Activated CD8-positive, alpha-beta memory T cell treated with anti-CD3 and anti-CD28 coated beads for 4 hours (primary cell): ENCODE results near the gene GPS1.

Experiments
- DNase-seq, 2 donors: peaks; one replicate each; pipeline ENCODE4 v3.0.0-alpha.2; 2020; ENCODE audit warnings: low read depth in 2 of 2

Gene GPS1

DNA sequence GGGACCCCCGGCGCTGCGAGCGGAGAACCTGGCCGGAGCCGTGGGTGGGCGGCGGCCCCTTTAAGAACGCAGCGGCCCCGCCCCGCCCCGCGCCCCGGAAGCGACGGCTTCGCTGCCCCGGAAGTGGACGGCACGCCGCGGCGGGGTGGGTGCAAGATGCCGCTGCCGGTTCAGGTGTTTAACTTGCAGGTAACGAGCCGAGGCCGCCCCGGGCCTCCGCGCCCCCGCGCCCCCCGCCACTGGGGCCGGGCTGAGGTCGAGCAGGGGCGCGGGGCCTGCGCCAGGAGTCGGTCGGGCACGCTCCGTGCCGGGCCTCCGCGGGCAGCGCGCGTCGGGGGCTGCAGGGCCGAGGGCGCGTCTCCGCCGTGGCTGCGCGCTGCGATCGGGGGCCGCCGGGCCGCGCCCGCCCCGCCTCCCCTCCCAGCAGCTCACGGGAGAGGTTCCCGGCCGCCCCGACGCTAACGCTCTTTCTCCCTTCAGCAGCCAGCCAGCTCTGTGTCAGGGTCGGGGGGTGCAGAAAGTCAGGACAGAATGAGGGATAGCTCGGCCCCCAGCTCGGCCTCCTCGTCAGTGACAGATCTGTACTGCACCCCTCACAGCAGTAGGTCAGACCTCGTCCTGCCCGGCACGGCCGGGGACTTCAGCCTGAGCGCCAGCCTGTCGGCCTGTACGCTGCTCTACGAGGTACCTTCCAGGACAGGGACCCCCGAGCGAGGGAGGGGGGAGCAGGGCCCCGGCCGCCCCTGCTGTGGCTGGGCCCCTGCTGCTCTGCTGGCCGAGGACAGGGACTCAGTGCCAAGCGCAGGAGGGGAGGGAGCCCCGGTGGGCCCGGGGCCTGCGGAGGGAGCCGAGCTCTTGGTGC lies at the start of gene GPS1, which contains the start of gene RFNG:
GPS1 (plus strand) TSS at position 123 of the 862 bp plus-strand sequence; CDS start at position 157, 34 bp downstream.
RFNG (minus strand) TSS at position 36 of the 862 bp plus-strand sequence. CDS start 45 bp downstream, outside the sequence.
- peak; percentile 58 to 68 for DNase-seq

GRCh38 chr17:82003411-82004381 lies 48.0 kb upstream of the GPS1 start:
- no peak for DNase-seq

DNA sequence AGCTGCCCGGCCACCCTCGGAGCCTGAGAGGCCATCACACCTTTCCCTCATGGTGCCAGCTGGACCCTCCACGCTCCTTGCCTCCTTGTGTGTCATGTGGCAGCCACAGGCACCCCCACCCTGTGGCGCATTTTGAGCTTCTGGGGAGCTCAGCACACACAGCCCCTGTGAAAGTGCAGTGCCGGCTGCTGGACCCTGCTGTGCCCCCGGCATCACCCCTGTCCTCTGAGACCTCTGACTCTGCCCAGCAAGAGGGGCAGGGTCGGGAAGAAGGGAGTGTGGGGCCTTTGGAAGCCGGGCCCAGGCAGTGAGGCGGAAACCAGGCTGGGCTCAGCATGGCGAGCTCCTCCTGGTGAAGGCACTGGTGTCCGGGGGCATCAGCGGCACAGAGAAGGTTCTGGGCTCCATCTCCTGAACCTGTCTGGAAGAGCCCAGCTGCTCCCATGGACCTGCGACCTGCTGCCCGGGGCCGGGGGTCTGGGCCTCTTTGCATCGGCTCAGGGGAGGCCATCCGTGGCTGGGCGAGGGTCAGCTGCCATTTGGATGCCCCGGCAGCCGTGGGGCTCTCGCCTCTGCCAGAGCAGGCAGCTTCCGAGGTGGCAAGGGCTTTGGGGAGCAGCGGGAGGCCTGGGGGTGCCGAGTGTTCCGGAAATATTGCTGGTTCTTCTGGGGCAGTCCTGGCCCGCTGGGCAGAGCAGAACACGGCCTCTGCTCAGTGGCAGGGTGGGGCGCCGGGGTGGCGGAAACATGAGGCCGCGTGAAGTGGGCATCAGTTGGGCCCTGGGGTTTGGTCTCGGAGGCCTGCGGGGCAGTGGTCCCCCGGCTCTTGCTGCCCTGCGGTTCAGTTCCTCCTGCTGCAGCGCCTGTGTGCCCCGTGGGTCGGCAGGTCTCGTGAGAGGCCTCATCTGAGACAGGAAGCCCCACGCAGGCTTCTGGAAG lies 46.9 kb upstream of the GPS1 start:
- no peak for DNase-seq

- no peak for DNase-seq
Observed at GRCh38 chr17:82005701-82006348, 45.9 kb upstream of the GPS1 start.

DNA sequence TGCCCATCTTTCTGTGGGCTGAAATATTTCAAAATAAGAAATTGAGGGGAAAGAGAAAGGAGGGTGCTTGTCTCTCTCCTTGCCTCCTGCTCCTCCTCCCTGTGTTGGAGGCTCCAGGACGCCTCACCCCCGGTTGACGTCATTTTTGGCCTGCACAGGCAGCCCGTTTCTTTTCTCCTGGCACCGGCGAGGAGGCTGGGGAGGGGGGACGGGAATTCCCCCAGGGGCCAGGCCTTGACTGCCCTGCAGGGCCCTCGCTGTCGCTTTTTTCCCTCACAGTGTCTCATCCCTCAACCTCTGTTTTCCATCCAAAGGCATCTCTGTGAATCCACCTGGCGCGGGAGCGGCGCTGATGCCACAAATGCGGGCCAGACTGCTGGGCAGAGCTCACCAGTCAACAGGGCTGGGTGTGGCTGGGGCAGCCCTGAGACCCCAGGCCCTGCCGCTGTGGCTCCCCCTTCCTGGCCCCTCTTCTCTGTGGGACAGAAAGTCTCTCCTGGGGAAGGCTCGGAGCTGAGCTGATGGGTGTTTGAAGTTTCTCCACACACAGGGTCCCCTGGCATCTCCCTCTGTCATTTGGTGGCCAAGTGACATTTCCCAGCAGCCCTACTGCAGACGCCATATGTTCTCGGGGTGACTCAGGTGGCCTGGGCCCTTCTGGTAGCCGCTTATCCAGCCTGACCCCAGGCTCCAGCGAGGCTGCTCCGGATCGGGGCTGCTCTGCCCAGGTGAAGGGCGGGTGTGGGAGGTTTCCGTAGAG lies 45.0 kb upstream of the GPS1 start:
- DNase-seq, result no peak

- no peak for DNase-seq
Observed at GRCh38 chr17:82007228-82007494, 44.5 kb upstream of the GPS1 start.

DNA sequence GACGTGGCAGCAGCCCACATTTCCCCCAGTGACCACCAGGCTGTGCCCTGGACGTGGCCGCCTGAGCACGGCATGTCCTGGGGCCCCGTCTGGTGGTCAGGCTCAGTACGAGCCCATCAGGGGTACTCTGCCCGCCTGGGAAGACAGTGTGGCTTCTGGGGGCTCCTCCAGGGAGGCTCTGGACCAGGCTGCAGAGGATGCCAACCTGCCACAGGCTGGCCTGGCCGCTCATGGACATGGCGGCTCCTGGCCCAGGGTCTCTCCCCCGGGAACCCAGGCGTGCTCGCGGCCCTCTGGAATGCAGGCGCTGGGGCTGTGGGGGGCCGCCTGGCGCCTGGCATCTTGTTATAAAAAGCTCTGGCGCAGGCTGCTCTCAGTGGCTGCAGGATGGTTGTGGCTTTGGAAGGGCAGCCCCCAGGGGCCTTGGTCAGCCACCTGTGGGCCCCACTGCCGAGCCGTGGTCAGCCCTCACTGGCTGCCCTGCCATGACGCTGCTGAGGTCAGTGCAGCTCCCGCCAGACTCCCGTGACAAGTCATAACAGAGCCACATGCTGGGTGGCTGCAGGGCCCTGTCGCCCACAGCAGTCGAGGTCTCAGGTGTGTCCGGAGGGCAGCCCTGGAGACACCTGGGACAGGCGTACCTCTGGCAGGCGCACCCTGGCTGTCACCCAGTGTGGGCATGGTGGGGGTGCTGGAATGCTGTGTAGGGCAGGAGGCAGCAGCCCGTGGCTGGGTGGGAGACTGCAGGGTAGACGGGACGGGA lies 44.0 kb upstream of the GPS1 start:
- no peak for DNase-seq

GRCh38 chr17:82008258-82008940 lies 43.3 kb upstream of the GPS1 start:
- no peak for DNase-seq

GRCh38 chr17:82008941-82009405 lies 42.7 kb upstream of the GPS1 start:
- no peak for DNase-seq

- DNase-seq, result no peak
Observed at GRCh38 chr17:82009413-82009812, 42.3 kb upstream of the GPS1 start.

DNA sequence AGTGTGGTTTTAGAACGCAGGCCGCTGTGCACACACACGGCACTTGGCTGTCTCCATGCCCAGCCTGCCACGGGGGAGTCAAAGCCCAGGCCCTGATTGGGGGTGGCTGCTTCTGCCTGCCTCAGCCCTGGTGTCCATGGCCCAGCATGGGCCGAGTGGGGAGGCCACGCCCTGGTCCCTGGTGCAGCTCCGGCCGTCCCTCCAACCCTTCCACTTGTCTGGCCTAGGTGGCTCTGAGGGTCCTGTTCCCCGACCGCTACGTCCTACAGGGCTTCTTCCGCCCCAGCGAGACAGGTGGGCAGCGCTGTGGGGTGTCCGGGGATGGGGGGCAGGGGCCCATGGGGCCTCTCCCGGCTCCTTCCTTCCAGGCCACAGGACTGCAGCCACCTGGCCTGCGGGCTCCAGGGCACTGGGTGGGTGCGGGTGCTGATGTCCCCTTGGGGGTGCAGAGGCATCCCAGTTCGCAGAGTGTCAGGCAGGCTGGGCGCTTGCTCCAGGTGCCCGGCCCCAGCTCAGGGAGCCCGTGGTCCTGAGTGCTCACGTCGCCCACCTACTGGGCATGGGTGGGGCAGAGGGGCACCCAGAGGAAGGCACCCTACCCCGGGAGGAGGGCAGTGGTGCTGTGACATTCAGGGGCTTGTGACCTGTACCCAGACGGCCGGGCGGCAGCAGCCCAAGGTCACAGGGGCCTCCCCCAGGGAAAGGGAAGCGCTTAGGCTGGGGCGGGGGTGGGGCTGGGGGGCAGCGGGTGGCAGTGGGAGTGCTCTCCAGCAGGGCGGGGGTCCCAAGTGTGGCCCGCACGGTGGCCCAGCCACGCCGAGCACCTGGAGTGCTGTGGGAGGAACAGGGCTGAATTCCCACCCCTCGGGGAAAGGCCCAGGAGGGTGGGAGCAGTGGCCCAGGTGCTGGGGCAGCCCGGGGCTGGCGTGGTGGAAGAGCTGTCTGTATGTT lies 40.8 kb upstream of the GPS1 start:
- DNase-seq, result no peak

DNA sequence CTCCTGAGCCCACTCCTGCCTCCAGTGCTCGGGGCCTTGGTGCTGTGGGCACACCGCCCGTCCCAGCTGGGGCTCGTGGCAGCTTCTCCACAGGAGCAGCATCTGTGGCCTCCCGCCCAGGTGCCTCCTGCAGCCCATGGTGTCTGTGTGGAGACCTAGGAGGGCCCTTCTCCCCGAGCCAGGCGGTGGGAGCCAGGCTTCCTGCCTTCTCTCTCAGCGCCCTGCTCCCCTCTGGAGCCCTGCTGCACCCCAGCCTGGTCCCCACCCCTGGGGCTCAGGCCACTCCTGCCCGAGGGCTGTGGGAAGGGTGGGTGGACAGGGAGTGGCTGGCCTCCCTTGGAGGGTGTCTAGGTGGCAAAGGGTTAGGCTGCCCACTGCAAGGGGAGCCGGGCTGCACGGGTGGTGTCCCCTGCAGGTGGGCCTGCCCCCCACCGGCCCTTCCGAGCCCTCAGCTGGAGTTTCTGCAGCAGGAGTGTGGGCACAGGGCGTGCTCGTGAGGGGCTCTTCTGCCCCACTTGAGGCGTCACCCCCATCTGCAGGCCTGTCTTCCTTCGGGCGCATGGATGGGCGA lies 40.0 kb upstream of the GPS1 start:
- no peak for DNase-seq

DNA sequence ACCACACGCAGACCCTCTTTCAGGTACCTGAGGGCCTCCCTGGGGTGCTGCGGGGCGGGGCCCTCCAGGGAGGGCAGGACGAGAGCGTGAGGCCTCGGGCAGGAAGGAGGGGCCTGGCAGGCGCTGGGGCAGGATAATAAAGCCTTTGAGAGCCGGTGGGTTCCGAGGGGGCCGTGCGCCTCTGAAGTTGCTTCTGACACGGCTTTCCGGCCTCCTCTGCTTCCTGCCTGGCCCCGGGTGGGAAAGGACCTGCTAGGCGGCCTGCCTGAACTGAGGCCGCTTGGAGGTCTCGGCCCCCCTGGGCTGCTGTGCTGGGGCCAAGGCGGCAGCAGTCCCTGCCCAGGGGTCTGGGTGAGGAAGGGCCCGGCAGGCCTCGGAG lies 39.4 kb upstream of the GPS1 start:
- DNase-seq, result no peak

DNA sequence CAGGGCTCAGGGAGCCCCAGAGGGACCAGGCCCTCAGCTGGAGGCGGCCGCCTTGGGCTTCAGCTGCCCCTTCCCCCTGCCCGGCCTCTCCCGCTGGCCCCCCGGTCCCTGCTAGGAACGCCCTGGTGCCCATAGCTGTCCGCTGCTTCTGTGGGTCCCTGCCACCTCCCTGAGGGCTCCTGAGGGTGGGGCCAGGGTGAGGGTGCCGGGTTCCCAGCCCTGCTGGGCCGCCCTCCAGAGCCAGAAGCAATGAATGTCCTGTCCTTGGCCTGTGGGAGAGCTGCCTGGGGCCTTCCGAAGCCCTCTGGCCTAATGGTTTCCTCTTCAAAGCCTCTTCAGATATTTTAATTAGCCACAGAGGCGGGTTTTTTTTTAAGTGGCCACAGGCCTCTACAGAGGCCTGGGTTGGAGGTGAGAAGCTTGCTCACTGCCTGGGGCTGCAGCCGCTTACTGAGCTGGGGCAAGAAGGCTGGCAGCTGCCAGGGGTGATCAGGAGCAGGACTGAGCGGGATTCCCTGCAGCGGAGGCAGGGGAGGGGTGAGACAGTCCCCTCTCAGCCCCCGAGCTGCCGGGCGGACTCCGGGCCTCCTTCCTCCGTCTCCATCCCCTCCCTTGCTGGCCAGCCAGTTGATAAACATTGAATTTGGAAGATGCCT lies 38.9 kb upstream of the GPS1 start:
- DNase-seq, result no peak

DNA sequence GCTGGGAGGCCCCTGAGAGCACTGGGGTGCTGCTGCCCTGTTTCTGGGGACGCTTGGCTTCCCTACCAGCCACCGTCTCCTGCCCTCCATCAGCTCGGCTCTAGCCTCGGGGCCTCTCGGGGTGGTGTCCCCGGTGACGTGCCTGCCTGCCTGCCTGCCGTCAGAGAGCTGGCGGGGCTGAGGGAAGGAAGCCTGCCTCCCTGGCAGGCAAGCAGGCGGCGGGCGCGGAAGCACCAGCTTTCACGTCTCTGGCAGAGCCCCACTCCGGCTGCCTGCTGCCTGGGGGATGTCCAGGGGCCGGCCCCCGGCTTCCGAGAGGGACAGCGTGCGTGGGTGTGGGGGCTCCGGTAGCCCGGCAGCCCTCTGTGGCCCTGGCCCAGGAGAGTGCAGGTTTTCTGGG lies 38.4 kb upstream of the GPS1 start:
- no peak for DNase-seq

DNA sequence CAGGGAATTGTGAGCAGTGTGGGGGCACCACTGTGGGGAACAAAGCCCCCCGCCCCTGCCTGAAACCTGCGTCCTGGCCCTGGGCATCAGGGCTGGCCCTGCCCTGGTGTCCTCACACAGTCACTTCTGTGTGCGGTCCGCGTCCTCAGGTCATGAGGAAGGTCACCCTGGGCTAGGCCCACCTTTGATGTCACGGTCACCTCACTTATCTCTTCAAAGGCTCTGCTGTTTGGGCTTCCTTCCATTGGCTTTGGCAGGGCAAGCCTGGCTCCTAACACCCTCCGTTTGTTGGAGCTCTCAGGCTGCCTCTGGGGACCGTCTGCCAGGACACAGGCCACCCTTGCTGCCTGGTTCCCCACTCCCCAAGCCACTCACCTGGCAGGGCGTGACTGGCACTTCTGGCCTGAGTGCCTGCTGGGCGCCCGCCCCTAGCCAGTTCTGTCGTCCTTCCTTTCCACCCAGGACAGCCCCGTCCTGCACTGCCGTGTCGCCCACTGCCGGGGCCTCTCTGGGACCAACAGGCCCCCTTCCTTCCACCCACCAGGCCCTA lies 37.9 kb upstream of the GPS1 start:
- no peak for DNase-seq

GRCh38 chr17:82014432-82014831 lies 37.3 kb upstream of the GPS1 start:
- DNase-seq, result no peak
